Measurements from ENCODE around the gene MAJIN.
A peak's percentile ranks its signal among the peaks of the same experiment; 100 is the strongest.
"Not testable (repeated sequence)": the region's sequence is repeated elsewhere in the genome, so short reads cannot be mapped to it uniquely, and the experiment has no call there.

The MAJIN gene, protein sequence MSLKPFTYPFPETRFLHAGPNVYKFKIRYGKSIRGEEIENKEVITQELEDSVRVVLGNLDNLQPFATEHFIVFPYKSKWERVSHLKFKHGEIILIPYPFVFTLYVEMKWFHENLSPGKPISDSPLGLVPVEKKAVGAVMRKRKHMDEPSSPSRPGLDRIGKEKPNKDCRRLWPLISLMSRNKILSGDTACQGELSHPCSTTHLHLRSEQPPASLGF

DNA sequence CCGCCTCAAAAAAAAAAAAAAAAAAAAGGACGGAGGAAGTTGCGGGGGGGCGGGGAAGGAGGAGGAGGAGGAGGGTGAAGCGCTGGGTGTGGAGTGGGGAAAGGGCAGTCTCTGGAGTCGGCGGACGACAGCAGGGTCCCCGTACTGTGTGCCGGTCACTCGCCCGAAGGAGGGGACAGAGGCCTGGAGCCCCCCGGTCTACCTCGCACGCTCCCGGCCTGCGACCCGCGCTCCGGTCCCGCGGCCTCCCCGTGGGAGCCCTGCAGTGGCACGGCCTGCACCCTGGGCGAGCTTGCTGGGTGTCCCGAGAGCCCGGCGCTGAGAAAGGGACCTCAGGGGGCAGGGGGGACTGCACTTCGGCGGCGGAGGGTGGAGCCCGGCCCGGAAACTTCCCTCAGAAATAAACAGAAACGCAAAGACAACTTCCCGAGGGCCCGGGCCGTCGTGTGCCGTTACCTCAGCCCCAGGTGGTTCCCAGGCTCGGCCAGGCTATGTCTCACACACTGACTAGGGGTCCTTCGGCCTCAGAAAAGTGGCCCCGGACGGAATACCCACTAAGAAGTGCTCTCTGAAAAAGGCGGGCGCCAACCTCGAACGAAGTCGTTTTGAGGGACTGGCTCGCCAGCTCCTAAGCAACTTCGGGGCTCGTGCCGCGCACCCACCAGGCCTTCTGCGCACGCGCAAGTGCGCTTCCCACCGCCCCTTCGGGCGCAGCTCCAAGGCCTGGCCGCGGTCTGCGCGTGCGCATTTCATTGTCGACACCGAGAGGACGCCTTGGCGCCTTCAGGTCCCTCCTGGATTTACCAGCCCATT lies at the start of gene MAJIN:
MAJIN (minus strand) TSS at position 688 of the 813 bp plus-strand sequence. CDS start 12,703 bp downstream, outside the sequence.
- DNase-seq (ENCODE audit: low read depth): peak; percentile 37

DNA sequence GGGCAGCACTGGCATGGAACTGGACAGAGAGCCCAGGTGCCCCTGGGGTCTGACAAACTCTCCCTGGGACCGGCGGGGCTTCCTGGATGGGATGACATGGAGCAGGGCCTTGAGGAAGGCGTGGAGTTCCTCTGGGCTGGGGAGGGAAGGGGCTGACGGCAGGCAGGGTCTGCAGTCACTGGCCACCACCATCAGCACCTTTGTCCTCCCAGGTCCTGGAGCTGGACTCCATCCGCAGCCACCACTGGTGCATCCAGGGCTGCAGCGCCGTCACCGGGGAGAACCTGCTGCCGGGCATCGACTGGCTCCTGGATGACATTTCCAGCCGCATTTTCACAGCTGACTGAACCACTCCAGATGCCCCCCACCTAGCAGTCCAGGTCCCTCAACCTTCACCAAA lies 49.6 kb upstream of the MAJIN start:
- no peak for DNase-seq (ENCODE audit: low read depth)

DNA sequence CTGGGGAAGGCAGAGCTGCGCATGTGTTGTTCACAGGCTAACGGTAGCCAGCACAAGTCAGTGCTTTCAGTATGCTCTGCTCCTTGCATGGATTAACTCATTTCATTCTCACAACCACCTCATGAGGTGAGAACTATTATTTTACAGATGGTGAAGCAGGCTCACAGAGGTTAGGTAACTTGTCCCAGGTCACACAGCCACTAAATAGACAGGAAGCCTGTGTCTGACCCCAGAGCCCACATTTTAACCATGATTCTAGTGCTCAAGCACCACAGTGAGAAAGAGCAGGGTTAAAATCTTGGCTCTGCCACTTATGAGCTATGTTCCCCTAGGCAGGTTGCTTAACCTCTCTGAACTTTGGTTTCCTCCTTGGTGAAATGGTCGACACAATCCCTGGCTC lies 49.1 kb upstream of the MAJIN start:
- no peak for DNase-seq (ENCODE audit: low read depth)

DNA sequence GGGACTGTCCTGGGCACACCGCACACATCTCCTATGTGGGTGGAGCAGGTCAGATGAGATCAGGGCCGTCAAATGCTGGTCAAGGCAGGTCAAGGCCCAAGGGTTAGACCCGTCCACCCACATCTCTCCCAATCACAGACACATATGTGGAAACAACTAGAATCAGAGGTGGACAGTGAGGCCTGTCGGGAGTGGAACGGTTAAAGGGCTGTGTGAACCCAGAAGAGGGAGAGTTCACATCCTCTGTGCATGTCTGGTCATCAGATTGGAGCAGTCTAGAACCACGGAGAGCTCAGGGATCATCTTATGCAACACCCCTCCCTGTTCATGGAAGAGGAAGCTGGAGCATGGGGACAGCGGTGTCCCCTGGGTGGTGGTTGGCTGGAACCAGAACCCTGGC lies 47.9 kb upstream of the MAJIN start:
- DNase-seq (ENCODE audit: low read depth): no peak

DNA sequence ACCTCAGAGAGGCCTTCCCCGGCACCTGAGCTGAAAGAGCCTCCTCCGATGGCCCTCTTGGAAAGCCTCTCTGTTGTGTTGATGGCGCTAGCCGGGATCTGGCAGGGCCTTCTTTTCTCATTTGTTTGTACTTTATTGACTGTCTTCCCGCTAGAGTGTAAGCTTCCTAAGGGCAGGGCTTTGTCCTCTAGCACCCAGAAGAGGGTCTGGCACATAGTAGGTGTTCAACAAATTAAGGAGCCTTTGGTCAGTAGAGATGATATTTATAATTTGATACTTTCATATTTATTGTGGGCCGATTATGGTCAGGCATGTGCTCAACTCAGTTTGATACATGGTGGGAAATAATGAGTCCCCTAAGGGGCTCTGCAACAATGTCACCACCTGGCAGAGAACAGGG lies 46.0 kb upstream of the MAJIN start:
- DNase-seq (ENCODE audit: low read depth): no peak

DNA sequence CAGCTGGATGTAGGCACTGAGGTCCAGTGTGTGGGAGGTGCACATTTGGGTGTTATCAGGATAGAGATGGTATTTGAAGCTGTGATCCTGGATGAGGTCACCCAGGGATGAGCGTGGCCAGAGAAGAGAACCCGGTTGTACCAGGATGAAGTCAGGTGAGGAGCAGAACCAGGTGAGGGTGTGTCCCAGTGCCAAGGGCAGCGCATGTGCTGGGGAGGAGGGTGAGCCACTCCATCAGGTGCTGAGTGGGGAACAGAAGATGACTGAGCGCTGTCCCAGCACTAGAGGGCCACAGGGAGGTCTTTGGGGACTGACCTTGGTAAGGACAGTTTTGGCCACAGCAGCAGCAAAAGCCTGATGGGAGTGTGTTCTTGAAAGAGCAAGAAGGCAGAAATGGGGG lies 44.8 kb upstream of the MAJIN start:
- DNase-seq (ENCODE audit: low read depth): no peak

DNA sequence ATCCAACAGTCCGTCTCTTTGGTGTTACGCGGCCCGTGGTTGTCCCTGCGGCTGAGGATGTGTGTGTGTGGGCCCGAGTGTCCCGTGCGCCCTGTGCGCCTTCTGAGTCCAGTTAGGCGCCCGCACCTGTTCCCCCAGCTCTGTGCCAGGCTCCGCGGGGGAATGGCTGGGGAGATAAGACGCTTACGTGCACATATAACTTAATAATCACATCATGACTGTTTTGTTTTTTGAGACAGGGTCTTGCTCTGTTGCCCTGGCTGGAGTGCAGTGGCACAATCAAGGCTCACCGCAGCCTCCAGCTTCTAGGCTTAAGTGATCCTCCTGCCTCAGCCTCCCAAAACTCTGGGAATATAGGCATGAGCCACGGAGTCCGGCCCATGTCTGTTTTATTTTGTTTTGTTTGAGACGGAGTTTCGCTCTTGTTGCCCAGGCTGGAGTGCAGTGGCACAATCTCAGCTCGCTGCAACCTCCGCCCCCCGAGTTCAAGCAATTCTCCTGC lies 42.9 kb upstream of the MAJIN start:
- no peak for DNase-seq (ENCODE audit: low read depth)

DNA sequence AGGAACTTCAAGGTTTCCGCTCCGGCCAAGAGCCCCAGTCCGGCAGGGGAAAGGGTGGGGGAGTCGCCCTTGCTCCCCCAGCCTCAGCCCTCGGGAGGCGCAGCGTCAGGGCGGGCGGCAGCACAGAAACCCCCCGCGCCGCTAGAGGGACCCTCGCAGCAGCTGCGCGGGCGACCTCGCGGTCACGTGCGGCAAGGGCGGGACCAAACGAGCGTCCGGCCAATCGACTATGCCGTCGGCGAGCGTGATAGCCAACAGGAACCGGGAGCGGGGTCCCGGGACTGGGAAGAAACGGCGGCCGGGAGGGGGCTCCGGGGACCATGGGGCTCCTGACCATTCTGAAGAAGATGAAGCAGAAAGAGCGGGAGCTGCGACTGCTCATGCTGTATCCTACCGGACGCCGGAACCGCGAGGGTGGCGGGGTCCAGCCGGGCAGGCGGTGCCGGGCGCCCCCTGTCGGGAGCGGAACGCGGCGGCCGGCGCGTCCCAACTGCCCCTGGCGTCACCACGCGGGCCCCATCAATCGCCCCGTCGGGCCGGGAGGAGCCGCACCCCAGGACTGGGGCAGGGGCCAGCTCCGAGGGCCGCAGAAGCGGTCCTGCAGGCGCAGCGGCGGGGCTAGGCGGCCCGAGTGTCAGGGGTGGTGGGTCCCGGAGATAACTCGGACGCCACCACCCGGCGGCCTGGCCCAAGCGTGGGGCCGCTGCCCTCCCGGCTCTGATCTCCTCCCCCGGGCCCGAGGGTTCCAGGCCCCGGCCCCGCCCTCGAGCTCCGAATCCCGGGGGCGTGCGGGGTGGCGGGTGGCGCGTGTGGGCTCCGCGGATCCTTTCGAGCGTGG lies 42.2 kb upstream of the MAJIN start, which contains the start of gene ARL2:
ARL2 (plus strand) TSS at position 273 of the 838 bp plus-strand sequence; CDS start at position 321, 48 bp downstream.
- DNase-seq (ENCODE audit: low read depth): peak; percentile 89

DNA sequence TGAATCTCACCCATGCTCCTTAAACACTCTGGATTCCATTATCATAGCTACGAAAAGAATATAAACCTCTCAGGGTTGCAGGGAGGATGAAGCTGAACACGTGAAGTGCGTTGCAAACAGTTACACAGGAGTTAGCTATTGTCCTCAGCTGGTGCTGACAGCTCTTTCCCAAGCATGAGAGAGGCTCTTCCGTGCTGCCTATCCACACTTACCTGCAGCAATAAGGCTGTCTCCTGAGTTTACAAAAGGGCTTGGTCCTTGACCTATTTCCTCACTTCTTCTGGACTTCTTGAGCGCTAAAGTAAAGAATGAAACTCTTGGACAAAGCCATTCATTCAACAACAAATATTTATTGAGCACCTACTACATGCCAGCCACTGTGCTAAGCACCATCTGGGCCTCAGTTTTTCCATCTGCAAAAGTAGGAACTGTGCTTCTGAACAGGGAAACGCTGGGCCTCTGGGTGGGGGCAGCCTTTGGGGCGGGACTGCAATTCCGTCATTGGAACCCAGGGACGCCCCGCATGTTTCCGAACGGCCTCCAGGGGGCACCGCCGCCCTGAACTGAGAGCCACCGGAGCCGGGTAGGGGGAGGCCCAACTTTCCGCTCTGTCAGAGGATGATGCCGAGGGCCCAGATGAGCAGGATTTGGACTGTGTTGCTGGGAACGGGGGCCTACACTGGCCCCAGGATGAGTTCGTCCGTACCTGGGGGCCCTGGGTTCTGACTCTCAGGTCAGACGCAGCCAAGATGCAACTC lies 41.4 kb upstream of the MAJIN start:
- DNase-seq (ENCODE audit: low read depth): peak; percentile 87

DNA sequence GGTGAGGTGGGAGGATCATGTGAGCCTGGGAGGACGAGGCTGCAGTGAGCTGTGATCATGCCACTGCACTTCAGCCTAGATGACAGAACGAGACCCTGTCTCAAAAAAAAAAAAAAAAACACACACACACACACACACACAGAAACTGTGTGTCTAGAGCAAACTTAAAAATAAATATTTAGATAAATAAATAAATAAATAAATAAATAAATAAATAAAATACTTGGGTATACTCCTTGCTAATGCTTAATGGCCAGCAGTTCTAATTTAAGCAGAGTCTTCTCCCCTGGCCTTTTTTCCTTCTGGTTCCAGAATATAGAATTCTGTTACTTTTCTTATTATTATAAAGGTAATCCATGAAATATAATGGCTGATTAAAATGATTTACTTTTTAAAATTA lies 37.0 kb upstream of the MAJIN start:
- no peak for DNase-seq (ENCODE audit: low read depth)

DNA sequence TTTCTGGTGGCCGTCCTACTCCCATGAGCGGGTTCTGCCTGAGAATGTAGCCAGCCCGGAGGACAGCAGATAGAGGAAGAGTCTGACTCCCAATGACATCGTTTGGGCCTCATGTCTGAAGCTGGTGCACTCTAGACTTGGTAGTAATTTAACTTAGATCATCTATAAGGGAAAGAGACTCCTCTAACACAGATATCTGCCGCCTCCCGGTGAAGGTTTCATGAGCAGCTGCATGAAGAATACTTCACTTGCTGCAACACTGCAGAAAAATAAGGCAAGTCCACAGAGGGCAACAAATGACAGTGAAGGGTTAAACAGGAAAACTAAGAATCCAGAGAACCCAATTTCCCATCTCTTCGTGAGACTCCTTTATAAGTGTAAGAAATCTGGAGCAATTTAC lies 36.1 kb upstream of the MAJIN start:
- no peak for DNase-seq (ENCODE audit: low read depth)

DNA sequence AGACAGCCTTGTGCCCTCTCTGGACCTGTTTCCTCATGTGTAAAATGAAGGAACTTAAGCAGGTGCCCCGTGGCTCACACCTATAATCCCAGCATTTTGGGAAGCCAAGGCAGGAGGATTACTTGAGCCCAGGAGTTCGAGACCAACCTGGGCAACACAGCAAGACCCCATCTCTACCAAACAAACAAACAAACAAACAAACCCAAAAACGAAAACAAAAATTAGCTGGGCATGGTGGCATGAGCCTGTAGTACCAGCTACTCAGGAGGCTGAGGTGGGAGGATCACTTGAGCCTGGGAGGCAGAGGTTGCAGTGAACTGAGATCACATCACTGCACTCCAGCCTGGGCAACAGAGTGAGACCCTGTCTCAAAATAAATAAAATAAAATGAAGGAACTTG lies 32.1 kb upstream of the MAJIN start:
- not testable (repeated sequence) for DNase-seq (ENCODE audit: low read depth)

DNA sequence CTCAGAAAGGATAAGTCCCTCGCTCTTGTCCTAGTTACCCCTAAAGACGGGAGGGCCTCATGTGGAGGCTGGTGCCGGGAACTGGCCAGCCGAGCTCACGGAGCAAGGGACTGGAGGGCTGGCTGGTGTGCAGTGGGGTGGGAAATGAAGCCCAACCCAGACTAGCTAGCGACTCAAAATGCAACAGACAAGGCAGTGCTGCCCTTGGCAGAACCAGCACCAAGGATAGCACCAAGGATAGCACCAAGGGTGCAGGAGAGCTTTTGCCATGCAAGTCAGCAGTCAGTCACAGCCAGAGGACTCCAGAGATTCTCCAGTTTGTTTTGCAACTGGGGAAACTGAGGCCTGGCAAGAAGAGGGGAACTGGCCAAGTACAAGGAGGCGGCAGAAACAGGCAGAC lies 31.4 kb upstream of the MAJIN start:
- peak; percentile 58 for DNase-seq (ENCODE audit: low read depth)

DNA sequence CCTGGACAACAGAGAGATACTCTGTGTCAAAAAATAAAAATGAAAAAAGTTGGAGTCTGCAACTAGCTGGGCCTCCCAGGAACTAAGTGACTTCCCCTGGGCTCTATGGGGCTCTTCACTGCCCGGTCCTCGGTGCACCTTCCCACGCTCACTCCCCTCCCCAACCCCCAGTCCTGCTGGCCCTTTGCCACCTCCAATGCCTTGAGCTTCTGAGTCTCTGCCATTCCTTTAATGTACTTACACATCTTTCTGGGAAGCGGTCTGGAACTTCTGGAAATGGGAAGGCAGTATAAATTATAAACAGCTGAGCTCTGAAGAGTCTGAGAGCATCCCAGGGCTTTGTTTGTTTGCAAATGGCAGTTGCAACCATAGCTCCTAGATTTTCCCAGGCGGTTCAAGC lies 30.8 kb upstream of the MAJIN start:
- no peak for DNase-seq (ENCODE audit: low read depth)

DNA sequence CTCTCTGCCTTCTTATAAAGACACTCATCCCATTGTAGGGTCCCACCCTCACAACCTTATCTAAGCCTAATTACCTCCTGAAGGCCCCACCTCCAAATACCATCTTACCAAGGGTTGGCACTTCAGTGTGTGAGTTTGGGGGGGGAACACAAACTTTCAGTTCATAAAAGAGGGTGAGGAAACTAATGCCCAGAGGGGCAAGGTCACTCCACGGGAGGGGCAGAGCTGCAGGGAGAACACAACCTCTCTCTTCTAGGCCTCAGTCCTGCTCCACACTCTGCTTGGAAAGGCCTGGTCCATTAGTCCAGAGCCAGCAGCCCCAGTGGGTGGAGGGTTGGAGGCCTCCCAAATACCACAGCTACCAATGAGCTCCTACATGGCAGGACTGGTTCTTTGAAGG lies 27.6 kb upstream of the MAJIN start:
- DNase-seq (ENCODE audit: low read depth): no peak

DNA sequence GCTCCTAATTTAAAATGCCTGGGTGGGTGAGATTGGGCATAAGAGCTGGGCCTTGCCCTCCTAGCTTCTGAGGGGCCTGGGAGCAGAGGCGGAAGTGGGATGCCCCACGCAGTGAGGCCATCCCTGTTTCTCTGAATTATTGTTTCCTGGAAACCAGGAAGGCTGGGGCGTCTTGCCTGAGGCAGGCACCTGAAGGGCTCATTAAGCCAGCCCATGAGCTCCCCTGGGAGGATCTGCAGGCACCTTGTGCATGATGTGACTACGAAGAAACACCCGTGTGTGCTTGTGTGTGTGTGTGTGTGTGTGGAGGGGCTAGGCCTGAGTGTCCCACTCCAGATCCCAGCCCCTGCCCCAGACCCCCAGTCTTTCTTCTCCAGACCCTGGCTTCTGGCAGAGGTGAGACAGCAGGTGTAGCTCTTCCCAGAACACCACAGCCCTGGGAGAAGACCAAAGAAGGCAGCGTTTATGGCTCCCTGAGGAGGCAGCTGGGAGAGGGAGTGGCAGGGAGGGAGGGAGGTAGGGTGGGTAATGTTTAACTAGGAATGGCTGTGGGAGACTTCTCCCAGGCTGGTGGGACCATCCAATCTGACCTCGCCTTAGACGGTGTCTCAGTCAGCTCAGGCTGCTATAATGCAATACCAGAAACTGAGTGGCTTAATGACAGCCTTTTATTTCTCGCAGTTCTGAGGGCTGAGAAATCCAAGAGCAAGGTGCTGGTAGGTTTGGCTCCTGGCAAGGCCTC lies 27.0 kb upstream of the MAJIN start:
- no peak for DNase-seq (ENCODE audit: low read depth)

DNA sequence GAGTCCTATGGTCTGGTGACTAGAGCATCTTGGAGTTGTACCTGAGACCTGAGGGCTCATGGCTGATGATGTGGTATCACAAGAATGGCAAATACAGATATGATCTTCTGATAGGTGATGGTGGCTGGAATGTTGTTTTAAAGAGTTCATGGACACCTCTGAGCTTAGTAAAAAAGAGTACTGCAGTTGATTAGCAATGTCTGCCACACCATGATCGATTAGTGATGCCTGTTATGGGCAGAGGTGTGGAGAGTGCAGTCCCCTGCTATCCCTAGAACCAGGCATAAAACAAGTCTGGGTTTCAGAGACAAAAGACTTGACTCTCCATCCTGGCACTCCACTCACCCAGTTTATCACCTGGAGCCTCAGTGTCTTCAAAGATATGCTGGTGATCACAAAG lies 26.2 kb upstream of the MAJIN start:
- no peak for DNase-seq (ENCODE audit: low read depth)

DNA sequence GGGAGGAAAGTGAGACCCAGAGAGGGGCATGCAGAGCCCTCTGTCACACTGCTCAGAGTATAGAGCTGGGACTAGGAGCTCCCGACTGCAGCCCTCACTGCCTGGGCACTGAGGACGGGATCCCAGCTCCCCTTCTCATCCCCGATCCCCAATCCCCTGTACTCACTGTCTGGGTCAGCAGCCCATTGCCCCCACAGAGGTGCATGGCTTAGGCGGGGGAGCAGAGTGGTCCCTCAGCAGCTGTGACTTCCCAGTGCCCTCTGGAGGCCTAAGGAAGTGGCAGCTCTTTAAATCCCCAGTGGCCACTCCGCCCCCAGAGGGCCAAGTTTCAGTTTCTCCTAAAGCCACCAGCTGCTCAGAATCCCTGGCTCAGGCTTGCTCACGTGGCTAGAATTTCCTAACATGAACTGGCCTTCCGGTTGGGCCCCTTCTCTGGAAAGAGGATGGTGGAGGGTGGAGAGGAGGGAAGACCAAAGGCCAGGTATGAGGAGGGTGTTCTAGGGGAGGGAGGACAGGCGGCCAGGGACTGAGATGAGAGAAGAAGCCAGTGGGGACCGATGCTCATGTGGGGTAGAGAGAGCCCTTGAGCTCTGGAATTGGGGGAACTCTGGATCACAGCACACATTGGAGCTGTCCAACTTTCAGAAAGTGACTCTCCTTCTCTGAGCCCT lies 24.9 kb upstream of the MAJIN start, which contains the start of gene BATF2:
BATF2 (minus strand) TSS at position 262 of the 671 bp plus-strand sequence; CDS start at position 205, 57 bp downstream.
- peak; percentile 86 for DNase-seq (ENCODE audit: low read depth)

DNA sequence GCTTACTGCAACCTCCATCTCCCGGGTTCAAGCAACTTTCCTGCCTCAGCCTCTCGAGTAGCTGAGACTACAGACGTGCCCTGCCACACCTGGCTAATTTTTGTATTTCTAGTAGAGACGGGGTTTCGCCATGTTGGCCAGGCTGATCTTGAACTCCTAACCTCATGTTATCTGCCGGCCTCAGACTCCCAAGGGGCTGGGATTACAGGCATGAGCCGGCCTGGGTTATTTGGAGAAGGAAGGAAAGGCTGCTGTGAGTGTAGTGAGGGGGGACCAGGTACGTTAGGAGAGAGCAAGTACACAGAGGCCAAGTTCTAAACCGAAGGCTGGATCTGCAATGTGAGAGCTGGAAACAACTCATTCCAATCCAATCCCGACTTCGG lies 24.4 kb upstream of the MAJIN start:
- DNase-seq (ENCODE audit: low read depth): no peak

DNA sequence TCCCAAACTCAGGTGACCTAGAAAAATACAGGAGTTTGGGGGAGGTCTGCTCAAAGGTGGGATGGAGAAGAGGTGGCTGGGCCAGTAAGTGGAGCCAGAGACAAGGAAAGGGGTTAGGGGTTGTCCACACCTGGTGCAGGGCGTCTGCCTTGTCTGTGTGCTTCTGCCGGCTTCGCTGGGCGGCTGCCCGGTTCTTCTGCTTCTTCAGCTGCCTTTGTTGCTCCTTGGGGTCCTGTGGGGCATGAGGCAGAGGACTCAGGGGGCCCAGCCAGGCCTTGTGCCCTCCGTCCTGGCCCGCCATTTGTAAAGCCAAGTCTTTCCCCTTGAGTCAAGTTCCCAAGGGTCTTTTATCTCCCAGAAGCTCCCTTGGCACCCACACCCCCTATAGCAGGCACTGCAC lies 22.4 kb upstream of the MAJIN start:
- no peak for DNase-seq (ENCODE audit: low read depth)
